Endothelial cell of umbilical vein (primary cell): ENCODE measurements around the gene TESPA1. TPM values are rescaled to one million over a fixed set of nuclear protein-coding genes. Genes with fewer than 3 reads are reported as not detected.

Experiments used
- BruUV-seq: library from RNA; stranded (reverse); fragments of 400-500 nt; replicated peaks from 2 replicates; lab custom pipeline; 2021; lab: Mats Ljungman, UMichigan
- CTCF ChIA-PET: fragments of 300-600, 350-600 bp; sonication (Branson Sonifier 250); formaldehyde crosslinking; loops from one replicate; lab custom pipeline; 2021; ENCODE audit warnings: antibody characterized with exemption, inconsistent platforms; lab: Charles Lee
- POLR2A ChIA-PET: fragments of 300-600, 350-600 bp; sonication (Branson Sonifier 250); formaldehyde crosslinking; loops from one replicate; lab custom pipeline; 2021; ENCODE audit warnings: antibody characterized with exemption, inconsistent platforms; lab: Charles Lee
- DNase-seq: peaks from one replicate; pipeline ENCODE4 v3.0.0-alpha.2; 2011; ENCODE audit warnings: low read depth, low spot score
- FAIRE-seq: peaks from 2 replicates; lab custom pipeline; 2011; peaks lifted over from hg19 to GRCh38; lab: Jason Lieb, UNC
- H2AFZ ChIP-seq: 2 replicates; pipeline ENCODE4 v1.6.0; 2012; ENCODE audit warnings: low read depth, low read length, control low read depth, inconsistent platforms
- H3K27ac ChIP-seq: 2 replicates; pipeline ENCODE4 v1.5.1; 2011; ENCODE audit warnings: low read depth, mild to moderate bottlenecking, control low read depth, low read length, moderate library complexity; ENCODE audit not compliant: insufficient read depth
- H3K27me3 ChIP-seq, 2 experiments: 2 replicates each; pipeline versions ENCODE4 v1.6.0 to v1.6.1; 2011; ENCODE audit warnings: low read length in 2 of 2, mixed read lengths in 1 of 2; ENCODE audit not compliant: control insufficient read depth in 2 of 2, insufficient read depth in 2 of 2
- H3K36me3 ChIP-seq, 2 experiments: 2 replicates in 1 of 2; 3 replicates in 1 of 2; pipeline ENCODE4 v1.5.1; 2011; ENCODE audit warnings: low read length in 2 of 2, mild to moderate bottlenecking in 1 of 2, moderate library complexity in 1 of 2; ENCODE audit not compliant: control insufficient read depth in 2 of 2, insufficient read depth in 2 of 2; ENCODE audit errors: extremely low read depth in 1 of 2
- H3K4me1 ChIP-seq: 3 replicates; pipeline ENCODE4 v1.5.1; 2011; ENCODE audit warnings: mild to moderate bottlenecking, low read length; ENCODE audit not compliant: control insufficient read depth, insufficient read depth; ENCODE audit errors: extremely low read depth
- H3K4me2 ChIP-seq: 2 replicates; pipeline ENCODE4 v1.6.1; 2011; ENCODE audit warnings: low read length, control low read depth, mixed read lengths; ENCODE audit not compliant: insufficient read depth
- H3K4me3 ChIP-seq, 3 experiments: fragments of 200-600 bp in 1 of 3; sonication (generic), shearing (Covaris generic) in 1 of 3; replicated peaks in 1 of 3; 2 replicates each; pipeline ENCODE4 v1.5.1; 2011 to 2016; ENCODE audit warnings: control low read depth in 3 of 3, low read length in 3 of 3, mild to moderate bottlenecking in 2 of 3, inconsistent platforms in 1 of 3, low read depth in 1 of 3, moderate library complexity in 1 of 3; ENCODE audit not compliant: insufficient read depth in 1 of 3
- H3K79me2 ChIP-seq: 2 replicates; pipeline ENCODE4 v1.6.0; 2012; ENCODE audit warnings: low read length, inconsistent platforms; ENCODE audit not compliant: control insufficient read depth, insufficient read depth
- H3K9ac ChIP-seq: replicated peaks from 2 replicates; pipeline ENCODE3; 2011; ENCODE audit warnings: low read length, control low read depth; ENCODE audit not compliant: insufficient read depth; ENCODE audit errors: extremely low read depth
- H3K9me1 ChIP-seq: replicated peaks from 3 replicates; pipeline ENCODE4 v1.6.0; 2011; ENCODE audit warnings: mild to moderate bottlenecking, low read length; ENCODE audit not compliant: control insufficient read depth, insufficient read depth; ENCODE audit errors: extremely low read depth
- H3K9me3 ChIP-seq: replicated peaks from 2 replicates; pipeline ENCODE4 v1.5.1; 2012; ENCODE audit warnings: low read length, inconsistent platforms; ENCODE audit not compliant: control insufficient read depth, insufficient read depth
- H4K20me1 ChIP-seq: replicated peaks from 2 replicates; pipeline ENCODE3; 2011; ENCODE audit warnings: mild to moderate bottlenecking, low read length; ENCODE audit not compliant: control insufficient read depth, insufficient read depth; ENCODE audit errors: extremely low read depth
- CTCF ChIP-seq, 2 donors: IDR thresholded peaks; 1 replicate in 1 of 2; 2 replicates in 1 of 2; pipeline ENCODE4 v1.5.1; 2011; ENCODE audit warnings: low read length in 2 of 2, mild to moderate bottlenecking in 2 of 2, moderate library complexity in 2 of 2, control low read depth in 1 of 2, inconsistent platforms in 1 of 2, low read depth in 1 of 2; ENCODE audit not compliant: insufficient read depth in 1 of 2; ENCODE audit errors: extremely low read depth in 1 of 2
- EZH2 ChIP-seq: IDR thresholded peaks from 2 replicates; pipeline ENCODE4 v1.6.1; 2012; ENCODE audit warnings: borderline replicate concordance, low read depth, mild to moderate bottlenecking, moderate library complexity, low read length, inconsistent platforms; ENCODE audit not compliant: severe bottlenecking
- FOS ChIP-seq: IDR thresholded peaks from 2 replicates; pipeline ENCODE4 v1.6.1; 2011; ENCODE audit warnings: mild to moderate bottlenecking, low read length, moderate library complexity, borderline replicate concordance; ENCODE audit not compliant: insufficient read depth
- GATA2 ChIP-seq: IDR thresholded peaks from 2 replicates; pipeline ENCODE4 v1.7.0; 2011; ENCODE audit warnings: low read depth, mild to moderate bottlenecking, moderate library complexity, mixed read lengths, low read length; ENCODE audit not compliant: insufficient read length, insufficient read depth
- JUN ChIP-seq: IDR thresholded peaks from 2 replicates; pipeline ENCODE4 v1.6.1; 2011; ENCODE audit warnings: borderline replicate concordance, low read depth; ENCODE audit not compliant: insufficient read length, insufficient read depth
- MAX ChIP-seq: IDR thresholded peaks from 2 replicates; pipeline ENCODE4 v1.6.1; 2011; ENCODE audit not compliant: insufficient read depth, insufficient read length
- MYC ChIP-seq: IDR thresholded peaks from one replicate; pipeline ENCODE4 v1.6.1; 2011; ENCODE audit warnings: mild to moderate bottlenecking, low read depth, low read length
- POLR2A ChIP-seq: IDR thresholded peaks from 2 replicates; pipeline ENCODE4 v1.6.1; 2012; ENCODE audit warnings: low read depth, mild to moderate bottlenecking, control low read depth, low read length
- POLR2AphosphoS5 ChIP-seq: IDR thresholded peaks from 2 replicates; pipeline ENCODE4 v1.6.1; 2012; ENCODE audit warnings: low read depth, mild to moderate bottlenecking, control low read depth, low read length, moderate library complexity; ENCODE audit not compliant: insufficient read depth
- dilution Hi-C: fragments of 300-500 bp; cut with MboI; formaldehyde crosslinking; loops from one replicate; pipeline ENCODE4 v1.15.0; 2019; ENCODE audit warnings: low sequenced_read_pairs; ENCODE audit not compliant: extremely low pct_ligation_motif_present
- intact Hi-C: fragments of 100-400 bp; cut with micrococcal nuclease; formaldehyde crosslinking; loops from one replicate; pipeline ENCODE4 v1.10.0; 2022
- polyA plus RNA-seq, 4 experiments: library from polyadenylated mRNA; depleted of rRNA in 3 of 4; stranded (reverse) in 3 of 4; unstranded in 1 of 4; fragments of >200 nt; gene quantifications; 2 replicates each; pipeline versions ENCODE4 v1.2.1 to v1.2.3, GENCODE V29; 2011 to 2012; ENCODE audit warnings: missing spikeins in 1 of 4
- total RNA-seq: library from RNA; stranded (reverse); gene quantifications from 2 replicates; pipeline ENCODE4 v1.2.3, GENCODE V29; 2021

The TESPA1 gene
- total and polyA plus RNA-seq, 2 donors (not counting 3 experiments of a cell fraction or from before 2014, with no cell fraction given), result not detected

GRCh38 chr12:54940727-54941315 lies 43.7 kb downstream of the TESPA1 start:
- dilution Hi-C loops (no loop called here), intact Hi-C loops (no loop called here)
- Histone ChIP-seq H3K4me2 (no peak overlapping the region), H3K9me3 (no peaks in the 10 kb centered on the region), H3K9me1 (no peaks in the 10 kb centered on the region), H3K4me3 (no peak overlapping the region), H2AFZ (no peak overlapping the region), H4K20me1 (no peaks in the 10 kb centered on the region), H3K27ac (no peak overlapping the region), H3K36me3 (no peaks in the 10 kb centered on the region), H3K27me3 (peaks cover 0 to 6% of the 10 kb centered on the region in 2 experiments), H3K9ac (no peak overlapping the region), H3K79me2 (no peaks in the 10 kb centered on the region), H3K4me1 (peaks cover 10% of the 10 kb centered on the region)
- DNase-seq, result no peak
- ChIA-PET POLR2A (no interaction called here), CTCF (interaction anchor here (1.1 kb wide), 1 partner anchor 10 kb away, joined by 3 read pairs; no protein-coding TSS in a partner anchor)
- FAIRE-seq, result no peak
- TF ChIP-seq POLR2A, result no peak
- TF ChIP-seq MAX, result no peak
- no peak for TF ChIP-seq FOS
- no peak for TF ChIP-seq CTCF (IDR thresholded peaks at IDR 0.05; ENCODE audit: extremely low read depth in 1 of 2, insufficient read depth in 1 of 2, low read depth in 1 of 2, low read length in 2 of 2)
- no peak for TF ChIP-seq MYC
- no peak for TF ChIP-seq EZH2
- no peak for TF ChIP-seq POLR2AphosphoS5
- no peak for TF ChIP-seq GATA2
- no peak for TF ChIP-seq JUN
- no TSS peak for BruUV-seq
